SH-SY5Y (cell line): ENCODE results near the gene FREM2.

Experiments
- GATA2 ChIP-seq: IDR thresholded peaks from 2 replicates; pipeline ENCODE4 v1.6.1; 2011; ENCODE audit warnings: mild to moderate bottlenecking, low read depth, low read length
- GATA3 ChIP-seq: IDR thresholded peaks from 2 replicates; pipeline ENCODE4 v1.6.1; 2011; ENCODE audit warnings: low read depth, mild to moderate bottlenecking, low read length, moderate library complexity

GRCh38 chr13:38700051-38700450 is 13.2 kb downstream of the FREM2 start:
- no peak for TF ChIP-seq GATA2
- no peak for TF ChIP-seq GATA3
